ENCODE results near the gene COG3.

COG3 gene

DNA sequence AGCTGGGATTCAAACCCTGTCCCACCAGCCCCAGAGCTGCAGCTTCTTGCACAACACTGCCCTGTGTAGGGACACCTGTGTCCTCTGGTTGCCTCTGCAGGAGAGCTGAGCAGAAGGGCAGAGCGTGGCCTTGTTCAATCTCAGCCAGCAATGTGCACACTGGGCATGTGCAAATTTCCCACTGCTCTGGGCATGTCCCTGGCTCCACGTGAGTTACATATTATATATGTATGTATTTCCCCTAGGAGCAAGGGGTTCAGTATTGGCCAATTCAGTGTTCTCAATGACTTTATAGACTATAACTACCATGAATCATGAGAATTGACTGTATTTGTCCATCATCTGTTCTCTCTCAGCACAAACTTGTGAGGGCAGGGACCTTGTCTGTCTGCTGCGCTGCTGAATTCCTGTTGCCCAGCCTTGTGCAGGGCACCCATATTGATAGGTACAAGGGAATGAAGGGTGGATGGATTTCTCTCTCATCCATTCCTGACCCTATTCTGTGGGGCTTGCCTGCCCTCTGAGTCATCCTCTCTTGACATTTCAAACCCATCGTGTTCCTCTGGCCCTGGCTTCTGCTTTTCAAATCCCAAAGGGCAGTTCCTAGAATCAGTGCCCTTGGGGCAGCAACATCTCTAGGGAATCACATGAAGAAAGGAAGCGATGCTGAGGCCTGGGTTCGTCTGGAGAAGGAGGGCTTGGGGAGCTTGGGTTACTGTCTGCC lies 81.1 kb downstream of the COG3 start:
- no peak overlapping the region for H3K27ac ChIP-seq (ENCODE audit: low read length)
- H3K27me3 ChIP-seq (ENCODE audit: control insufficient read depth in 1 of 2, insufficient read depth in 2 of 2, low read length in 2 of 2), result peaks cover 0 to 2% of the 10 kb centered on the region in 2 donors
- H3K9ac ChIP-seq (ENCODE audit: low read length in 2 of 2), result no peak overlapping the region
- no peaks in the 10 kb centered on the region for H3K4me1 ChIP-seq (ENCODE audit: control insufficient read depth, insufficient read depth, low read length)
- H3K4me3 ChIP-seq (ENCODE audit: low read length in 2 of 2), result no peak overlapping the region
- H3K36me3 ChIP-seq (ENCODE audit: control insufficient read depth in 2 of 2, insufficient read depth in 2 of 2, low read length in 2 of 2), result no peaks in the 10 kb centered on the region
- H3K9me3 ChIP-seq (ENCODE audit: control insufficient read depth in 2 of 2, low read length in 2 of 2), result no peaks in the 10 kb centered on the region

DNA sequence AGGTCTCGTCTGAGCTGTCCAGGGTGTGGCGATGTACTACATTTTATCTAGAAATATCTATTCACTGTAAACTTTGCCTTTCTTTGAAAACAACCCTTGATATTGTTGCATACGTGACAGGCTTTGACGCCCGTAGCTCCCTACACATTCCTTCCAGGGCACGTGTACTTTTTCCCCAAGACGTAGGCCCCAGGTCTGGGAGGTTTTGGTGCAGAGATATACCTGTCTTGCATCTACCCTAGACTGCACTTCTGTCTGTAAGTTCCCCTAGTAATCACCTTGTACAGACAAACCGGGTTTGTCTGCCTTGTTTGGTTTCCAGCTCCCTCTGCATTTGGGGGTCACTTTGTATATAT lies 81.6 kb downstream of the COG3 start:
- H3K9ac ChIP-seq (ENCODE audit: low read length in 2 of 2), result no peak overlapping the region
- H3K27ac ChIP-seq (ENCODE audit: low read length), result no peak overlapping the region
- no peaks in the 10 kb centered on the region for H3K4me1 ChIP-seq (ENCODE audit: control insufficient read depth, insufficient read depth, low read length)
- peaks cover 0 to 2% of the 10 kb centered on the region in 2 donors for H3K27me3 ChIP-seq (ENCODE audit: control insufficient read depth in 1 of 2, insufficient read depth in 2 of 2, low read length in 2 of 2)
- H3K36me3 ChIP-seq (ENCODE audit: control insufficient read depth in 2 of 2, insufficient read depth in 2 of 2, low read length in 2 of 2), result no peaks in the 10 kb centered on the region
- no peaks in the 10 kb centered on the region for H3K9me3 ChIP-seq (ENCODE audit: control insufficient read depth in 2 of 2, low read length in 2 of 2)
- H3K4me3 ChIP-seq (ENCODE audit: low read length in 2 of 2), result no peak overlapping the region

- Histone ChIP-seq H3K9ac (ENCODE audit: low read length in 2 of 2) (no peak overlapping the region), H3K9me3 (ENCODE audit: control insufficient read depth in 2 of 2, low read length in 2 of 2) (no peaks in the 10 kb centered on the region)
Measured at GRCh38 chr13:45548281-45548680, 83.5 kb downstream of the COG3 start.

DNA sequence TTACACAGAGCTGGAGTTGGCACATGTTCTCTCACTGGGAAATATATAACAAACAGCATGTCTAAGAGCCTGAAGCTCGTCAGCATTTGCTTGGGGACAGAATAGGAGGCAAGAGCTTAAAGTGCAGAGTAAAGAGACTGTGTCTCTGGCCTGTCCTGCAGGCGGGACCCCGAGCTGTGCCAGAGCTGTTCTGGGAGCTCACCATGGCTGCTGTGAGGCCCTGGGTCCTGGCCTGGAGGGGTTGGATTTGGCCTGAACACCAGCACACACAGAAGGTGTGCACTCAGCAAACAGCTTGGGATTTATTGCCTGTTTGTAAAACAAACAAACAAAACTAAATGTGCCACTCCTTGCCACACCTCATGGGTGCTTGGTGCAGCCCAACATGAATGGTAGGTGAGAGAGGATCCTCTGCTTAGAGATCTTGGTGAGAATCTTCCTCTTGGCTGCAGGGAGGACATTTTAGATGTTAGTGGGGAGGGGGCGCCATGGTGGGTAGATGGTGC lies 89.9 kb downstream of the COG3 start:
- no peak overlapping the region for H3K4me3 ChIP-seq (ENCODE audit: low read length in 2 of 2)
- H3K27me3 ChIP-seq (ENCODE audit: control insufficient read depth in 1 of 2, insufficient read depth in 2 of 2, low read length in 2 of 2), result no peaks in the 10 kb centered on the region
- H3K4me1 ChIP-seq (ENCODE audit: control insufficient read depth, insufficient read depth, low read length), result no peaks in the 10 kb centered on the region
- H3K9me3 ChIP-seq (ENCODE audit: control insufficient read depth in 2 of 2, low read length in 2 of 2), result peaks cover 0 to 3% of the 10 kb centered on the region in 2 donors
- H3K9ac ChIP-seq (ENCODE audit: low read length in 2 of 2), result no peak overlapping the region
- H3K36me3 ChIP-seq (ENCODE audit: control insufficient read depth in 2 of 2, insufficient read depth in 2 of 2, low read length in 2 of 2), result no peaks in the 10 kb centered on the region
- no peak overlapping the region for H3K27ac ChIP-seq (ENCODE audit: low read length)

More at GRCh38 chr13:45548281-45548680, 83.5 kb downstream of the COG3 start:
- no peak overlapping the region for H3K4me3 ChIP-seq (ENCODE audit: low read length in 2 of 2)
- peaks cover 0 to 2% of the 10 kb centered on the region in 2 donors for H3K27me3 ChIP-seq (ENCODE audit: control insufficient read depth in 1 of 2, insufficient read depth in 2 of 2, low read length in 2 of 2)
- H3K27ac ChIP-seq (ENCODE audit: low read length), result no peak overlapping the region
- no peaks in the 10 kb centered on the region for H3K4me1 ChIP-seq (ENCODE audit: control insufficient read depth, insufficient read depth, low read length)
- H3K36me3 ChIP-seq (ENCODE audit: control insufficient read depth in 2 of 2, insufficient read depth in 2 of 2, low read length in 2 of 2), result no peaks in the 10 kb centered on the region

- Histone ChIP-seq H3K36me3 (ENCODE audit: control insufficient read depth in 2 of 2, insufficient read depth in 2 of 2, low read length in 2 of 2) (no peaks in the 10 kb centered on the region), H3K9me3 (ENCODE audit: control insufficient read depth in 2 of 2, low read length in 2 of 2) (no peaks in the 10 kb centered on the region), H3K4me1 (ENCODE audit: control insufficient read depth, insufficient read depth, low read length) (no peaks in the 10 kb centered on the region), H3K27ac (ENCODE audit: low read length) (no peak overlapping the region), H3K4me3 (ENCODE audit: low read length in 2 of 2) (no peak overlapping the region), H3K27me3 (ENCODE audit: control insufficient read depth in 1 of 2, insufficient read depth in 2 of 2, low read length in 2 of 2) (no peaks in the 10 kb centered on the region), H3K9ac (ENCODE audit: low read length in 2 of 2) (no peak overlapping the region)
Measured at GRCh38 chr13:45564133-45564776, 99.5 kb downstream of the COG3 start.

GRCh38 chr13:45565331-45565730 lies 100.6 kb downstream of the COG3 start:
- H3K4me1 ChIP-seq (ENCODE audit: control insufficient read depth, insufficient read depth, low read length), result no peaks in the 10 kb centered on the region
- H3K9me3 ChIP-seq (ENCODE audit: control insufficient read depth in 2 of 2, low read length in 2 of 2), result no peaks in the 10 kb centered on the region
- no peak overlapping the region for H3K27ac ChIP-seq (ENCODE audit: low read length)
- no peaks in the 10 kb centered on the region for H3K36me3 ChIP-seq (ENCODE audit: control insufficient read depth in 2 of 2, insufficient read depth in 2 of 2, low read length in 2 of 2)
- H3K9ac ChIP-seq (ENCODE audit: low read length in 2 of 2), result no peak overlapping the region
- no peak overlapping the region for H3K4me3 ChIP-seq (ENCODE audit: low read length in 2 of 2)
- H3K27me3 ChIP-seq (ENCODE audit: control insufficient read depth in 1 of 2, insufficient read depth in 2 of 2, low read length in 2 of 2), result no peaks in the 10 kb centered on the region

DNA sequence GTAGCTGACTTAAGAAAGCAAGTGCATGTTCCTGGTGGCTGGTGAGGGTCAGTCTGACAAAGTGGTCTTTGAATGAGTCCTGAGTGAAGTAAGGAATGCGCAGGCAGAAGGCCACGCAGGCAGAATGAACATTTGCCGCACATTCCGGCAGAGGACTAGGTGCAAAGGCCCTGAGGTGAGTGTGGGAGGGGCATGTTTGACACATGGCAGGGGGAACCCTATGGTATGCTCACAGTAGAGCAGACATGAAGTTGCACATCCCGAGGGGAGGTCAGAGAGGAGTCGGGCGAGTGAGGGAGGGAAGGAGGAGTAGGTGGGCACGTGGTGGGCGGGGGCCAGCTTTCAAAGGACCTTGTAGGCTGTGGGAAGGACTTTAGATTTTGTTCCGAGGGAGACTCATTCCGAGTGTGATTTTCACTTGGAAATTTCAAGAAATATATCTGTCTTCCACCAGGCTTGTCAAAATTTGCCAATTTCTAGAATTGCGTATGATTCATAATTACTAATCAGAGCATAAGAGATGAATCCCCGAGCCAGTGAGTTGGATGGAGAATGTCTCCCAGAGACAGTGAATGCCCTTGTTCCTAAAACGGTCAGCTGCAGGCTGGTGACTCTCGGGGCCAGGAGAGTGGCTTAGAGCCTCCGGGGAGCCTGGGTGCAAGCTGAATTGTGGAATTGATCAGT lies 110.5 kb downstream of the COG3 start:
- Histone ChIP-seq H3K9me3 (ENCODE audit: control insufficient read depth in 2 of 2, low read length in 2 of 2) (no peaks in the 10 kb centered on the region), H3K36me3 (ENCODE audit: control insufficient read depth in 2 of 2, insufficient read depth in 2 of 2, low read length in 2 of 2) (no peaks in the 10 kb centered on the region), H3K4me3 (ENCODE audit: low read length in 2 of 2) (no peak overlapping the region), H3K27me3 (ENCODE audit: control insufficient read depth in 1 of 2, insufficient read depth in 2 of 2, low read length in 2 of 2) (peaks cover 0 to 7% of the 10 kb centered on the region in 2 donors), H3K27ac (ENCODE audit: low read length) (no peak overlapping the region), H3K9ac (ENCODE audit: low read length in 2 of 2) (no peak overlapping the region), H3K4me1 (ENCODE audit: control insufficient read depth, insufficient read depth, low read length) (no peaks in the 10 kb centered on the region)

DNA sequence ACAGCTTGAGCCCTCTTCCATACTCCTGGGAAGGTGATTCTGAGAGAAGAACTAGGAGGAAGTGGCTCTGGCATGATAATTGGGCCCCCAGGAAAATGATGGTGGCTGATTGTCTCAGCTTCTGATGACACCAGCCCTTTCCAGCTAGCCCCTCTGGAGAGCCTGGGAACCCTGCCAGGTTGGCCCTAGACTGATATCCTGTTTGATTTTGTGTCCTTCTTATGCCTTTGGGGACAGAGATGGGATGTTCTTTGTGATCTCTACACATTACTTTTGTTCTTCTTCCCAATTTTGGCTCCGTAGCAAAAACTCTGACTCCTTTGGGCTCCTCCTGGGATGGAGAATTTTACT lies 111.1 kb downstream of the COG3 start:
- Histone ChIP-seq H3K9me3 (ENCODE audit: control insufficient read depth in 2 of 2, low read length in 2 of 2) (no peaks in the 10 kb centered on the region), H3K4me3 (ENCODE audit: low read length in 2 of 2) (no peak overlapping the region), H3K27ac (ENCODE audit: low read length) (no peak overlapping the region), H3K9ac (ENCODE audit: low read length in 2 of 2) (no peak overlapping the region), H3K27me3 (ENCODE audit: control insufficient read depth in 1 of 2, insufficient read depth in 2 of 2, low read length in 2 of 2) (peaks cover 0 to 7% of the 10 kb centered on the region in 2 donors), H3K4me1 (ENCODE audit: control insufficient read depth, insufficient read depth, low read length) (no peaks in the 10 kb centered on the region), H3K36me3 (ENCODE audit: control insufficient read depth in 2 of 2, insufficient read depth in 2 of 2, low read length in 2 of 2) (no peaks in the 10 kb centered on the region)

GRCh38 chr13:45576466-45576865 lies 111.7 kb downstream of the COG3 start:
- no peak overlapping the region for H3K9ac ChIP-seq (ENCODE audit: low read length in 2 of 2)
- H3K9me3 ChIP-seq (ENCODE audit: control insufficient read depth in 2 of 2, low read length in 2 of 2), result no peaks in the 10 kb centered on the region
- peaks cover 0 to 5% of the 10 kb centered on the region in 2 donors for H3K27me3 ChIP-seq (ENCODE audit: control insufficient read depth in 1 of 2, insufficient read depth in 2 of 2, low read length in 2 of 2)
- no peaks in the 10 kb centered on the region for H3K4me1 ChIP-seq (ENCODE audit: control insufficient read depth, insufficient read depth, low read length)
- no peak overlapping the region for H3K27ac ChIP-seq (ENCODE audit: low read length)
- no peak overlapping the region for H3K4me3 ChIP-seq (ENCODE audit: low read length in 2 of 2)
- no peaks in the 10 kb centered on the region for H3K36me3 ChIP-seq (ENCODE audit: control insufficient read depth in 2 of 2, insufficient read depth in 2 of 2, low read length in 2 of 2)

- Histone ChIP-seq H3K27ac (ENCODE audit: low read length) (no peak overlapping the region), H3K4me3 (ENCODE audit: low read length in 2 of 2) (no peak overlapping the region), H3K36me3 (ENCODE audit: control insufficient read depth in 2 of 2, insufficient read depth in 2 of 2, low read length in 2 of 2) (no peaks in the 10 kb centered on the region), H3K9ac (ENCODE audit: low read length in 2 of 2) (no peak overlapping the region), H3K27me3 (ENCODE audit: control insufficient read depth in 1 of 2, insufficient read depth in 2 of 2, low read length in 2 of 2) (no peaks in the 10 kb centered on the region), H3K9me3 (ENCODE audit: control insufficient read depth in 2 of 2, low read length in 2 of 2) (no peaks in the 10 kb centered on the region), H3K4me1 (ENCODE audit: control insufficient read depth, insufficient read depth, low read length) (no peaks in the 10 kb centered on the region)
Measured at GRCh38 chr13:45582408-45583076, 117.8 kb downstream of the COG3 start.
